ENCODE results near the gene LLPH.
A peak's percentile ranks its signal among the peaks of the same experiment; 100 is the strongest.

Gene LLPH

GRCh38 chr12:66103016-66103913 lies 27.3 kb downstream of the LLPH start:
- no peak for DNase-seq (ENCODE audit: low read depth)
- no peak overlapping the region for H3K4me3 ChIP-seq (ENCODE audit: low read depth, low read length)
- TF ChIP-seq CTCF (IDR thresholded peaks at IDR 0.05; ENCODE audit: low read depth, low read length, missing control alignments) = peak; percentile 32

GRCh38 chr12:66092559-66093269 lies 37.8 kb downstream of the LLPH start:
- TF ChIP-seq CTCF (IDR thresholded peaks at IDR 0.05; ENCODE audit: low read depth, low read length, missing control alignments) = no peak
- DNase-seq (ENCODE audit: low read depth) = no peak
- H3K4me3 ChIP-seq (ENCODE audit: low read depth, low read length) = no peak overlapping the region

GRCh38 chr12:66090157-66090556 lies 40.4 kb downstream of the LLPH start:
- DNase-seq (ENCODE audit: low read depth) = no peak
- no peak overlapping the region for H3K4me3 ChIP-seq (ENCODE audit: low read depth, low read length)
- TF ChIP-seq CTCF (IDR thresholded peaks at IDR 0.05; ENCODE audit: low read depth, low read length, missing control alignments) = no peak

GRCh38 chr12:66087365-66087943 lies 43.1 kb downstream of the LLPH start:
- TF ChIP-seq CTCF (IDR thresholded peaks at IDR 0.05; ENCODE audit: low read depth, low read length, missing control alignments) = peak; percentile 74
- H3K4me3 ChIP-seq (ENCODE audit: low read depth, low read length) = no peak overlapping the region
- DNase-seq (ENCODE audit: low read depth) = peak; percentile 57

- H3K4me3 ChIP-seq (ENCODE audit: low read depth, low read length) = no peak overlapping the region
- no peak for TF ChIP-seq CTCF (IDR thresholded peaks at IDR 0.05; ENCODE audit: low read depth, low read length, missing control alignments)
- no peak for DNase-seq (ENCODE audit: low read depth)
Measured at GRCh38 chr12:66085998-66086397, 44.6 kb downstream of the LLPH start.

- DNase-seq (ENCODE audit: low read depth) = no peak
- H3K4me3 ChIP-seq (ENCODE audit: low read depth, low read length) = no peak overlapping the region
- no peak for TF ChIP-seq CTCF (IDR thresholded peaks at IDR 0.05; ENCODE audit: low read depth, low read length, missing control alignments)
Measured at GRCh38 chr12:66085213-66085612, 45.3 kb downstream of the LLPH start.

All from GM12864 (cell line).